K562 (cell line): Measurements from ENCODE around the gene NIFK. TPM values are rescaled to one million over a fixed set of nuclear protein-coding genes. Genes with fewer than 3 reads are reported as not detected.

Experiments
- BCLAF1 ChIP-seq, 2 experiments: fragments of 450-650 bp in 1 of 2; IDR thresholded peaks; 2 replicates each; pipeline ENCODE4 v1.6.1; 2011 to 2017; ENCODE audit warnings: low read depth in 2 of 2, antibody characterized with exemption in 1 of 2, borderline replicate concordance in 1 of 2, low read length in 1 of 2, mild to moderate bottlenecking in 1 of 2, mixed read lengths in 1 of 2; ENCODE audit not compliant: control insufficient read depth in 1 of 2
- FOXO4 ChIP-seq: fragments of 450-650 bp; formaldehyde crosslinking; IDR thresholded peaks from 2 replicates; pipeline ENCODE4 v1.4.0; 2020; ENCODE audit warnings: mild to moderate bottlenecking, moderate library complexity
- GATAD2B ChIP-seq: fragments of 450-650 bp; IDR thresholded peaks from 2 replicates; pipeline ENCODE4 v1.6.1; 2017; ENCODE audit warnings: mild to moderate bottlenecking, borderline replicate concordance
- MEIS2 ChIP-seq: fragments of 450-650 bp; IDR thresholded peaks from 2 replicates; pipeline ENCODE4 v1.6.1; 2014; ENCODE audit warnings: mild to moderate bottlenecking; ENCODE audit not compliant: partially characterized antibody
- MIER1 ChIP-seq: fragments of 450-650 bp; IDR thresholded peaks from 2 replicates; pipeline ENCODE4 v1.6.1; 2016; ENCODE audit warnings: antibody characterized with exemption, mild to moderate bottlenecking, low read depth
- MTF1 ChIP-seq: fragments of 250-450 bp; sonication (Bioruptor Pico); IDR thresholded peaks from 2 replicates; pipeline ENCODE4 v1.9.0; 2021; ENCODE audit warnings: moderate library complexity, mild to moderate bottlenecking, inconsistent platforms, borderline replicate concordance
- NR4A1 ChIP-seq, 2 experiments: fragments of 250-450 bp in 1 of 2; fragments of 450-650 bp in 1 of 2; sonication (Bioruptor Pico) in 1 of 2; IDR thresholded peaks; 2 replicates each; pipeline versions ENCODE4 v1.4.0 to v1.6.1; 2016 to 2020; ENCODE audit warnings: mild to moderate bottlenecking in 2 of 2, missing compliant biosample characterization in 1 of 2, missing genetic modification characterization in 1 of 2, moderate library complexity in 1 of 2
- POLR2AphosphoS2 ChIP-seq: IDR thresholded peaks from 2 replicates; pipeline ENCODE4 v1.6.1; 2012; ENCODE audit warnings: low read length, improper control_type of control experiment
- RBM22 ChIP-seq: fragments of 200-400 bp; formaldehyde crosslinking; IDR thresholded peaks from 2 replicates; pipeline ENCODE4 v1.6.1; 2018; ENCODE audit warnings: low read length, low read depth; ENCODE audit not compliant: poor library complexity, severe bottlenecking
- TRIM24 ChIP-seq, 2 experiments: fragments of 450-650 bp; IDR thresholded peaks; 2 replicates each; pipeline ENCODE4 v1.6.1; 2016
- ZFX ChIP-seq: sonication (generic); formaldehyde crosslinking; IDR thresholded peaks from 2 replicates; pipeline ENCODE4 v1.8.0; 2022; ENCODE audit warnings: mild to moderate bottlenecking, missing genetic modification reagents, moderate library complexity
- ZNF354B ChIP-seq: fragments of 250-450 bp; sonication (Bioruptor Pico); IDR thresholded peaks from 2 replicates; pipeline ENCODE4 v1.4.0; 2020
- ZNF695 ChIP-seq: fragments of 450-650 bp; formaldehyde crosslinking; IDR thresholded peaks from 2 replicates; pipeline ENCODE4 v1.4.0; 2020; ENCODE audit warnings: mild to moderate bottlenecking, moderate library complexity
- polyA plus RNA-seq, 8 experiments: library from polyadenylated mRNA; depleted of rRNA in 4 of 8; stranded (reverse) in 5 of 8; unstranded in 3 of 8; fragments of >200 nt; fragmentation: Nextera tagmentation in 2 of 8; fragmentation: Illumina TruSeq in 1 of 8; extraction: Ambion mirVana in 2 of 8; extraction: Trizol in 1 of 8; gene quantifications; 2 replicates each; pipeline versions ENCODE4 v1.2.1 to v1.2.3, GENCODE V29; 2011 to 2014; ENCODE audit warnings: inconsistent platforms in 1 of 8, missing spikeins in 1 of 8
- total RNA-seq, 7 experiments: library from RNA; depleted of rRNA in 6 of 7; stranded (reverse); fragments of >200 nt in 6 of 7; fragmentation: Illumina TruSeq in 2 of 7; extraction: Trizol in 2 of 7; gene quantifications; 2 replicates each; pipeline versions ENCODE4 v1.2.1 to v1.2.3, GENCODE V29; 2011 to 2021; ENCODE audit warnings: low replicate concordance in 1 of 7
- TF ChIP-seq, protein P1 (sequence below), 2 experiments: IDR thresholded peaks; 2 replicates each; pipeline ENCODE4 v1.6.1; 2011; ENCODE audit warnings: borderline replicate concordance in 1 of 2, control low read depth in 1 of 2, low read depth in 1 of 2, low read length in 1 of 2, mild to moderate bottlenecking in 1 of 2, mixed read lengths in 1 of 2, moderate library complexity in 1 of 2; ENCODE audit not compliant: insufficient read depth in 1 of 2, insufficient read length in 1 of 2, poor library complexity in 1 of 2, severe bottlenecking in 1 of 2; ENCODE audit errors: extremely low read depth in 1 of 2
- TF ChIP-seq, protein P2 (sequence below): sonication (generic); formaldehyde crosslinking; IDR thresholded peaks from 2 replicates; pipeline ENCODE4 v1.8.1; 2023; ENCODE audit warnings: mild to moderate bottlenecking, missing genetic modification reagents, moderate library complexity
- TF ChIP-seq, protein P3 (sequence below): fragments of 250-450 bp; sonication (Bioruptor Pico); IDR thresholded peaks from 2 replicates; pipeline ENCODE4 v1.5.0; 2021; ENCODE audit warnings: mild to moderate bottlenecking, borderline replicate concordance

Gene NIFK
- total and polyA plus RNA-seq, 9 of the 15 experiments (the other 6 are each of a cell fraction or from before 2014, with no cell fraction given) = 60.2 to 426 (median 183) TPM

DNA sequence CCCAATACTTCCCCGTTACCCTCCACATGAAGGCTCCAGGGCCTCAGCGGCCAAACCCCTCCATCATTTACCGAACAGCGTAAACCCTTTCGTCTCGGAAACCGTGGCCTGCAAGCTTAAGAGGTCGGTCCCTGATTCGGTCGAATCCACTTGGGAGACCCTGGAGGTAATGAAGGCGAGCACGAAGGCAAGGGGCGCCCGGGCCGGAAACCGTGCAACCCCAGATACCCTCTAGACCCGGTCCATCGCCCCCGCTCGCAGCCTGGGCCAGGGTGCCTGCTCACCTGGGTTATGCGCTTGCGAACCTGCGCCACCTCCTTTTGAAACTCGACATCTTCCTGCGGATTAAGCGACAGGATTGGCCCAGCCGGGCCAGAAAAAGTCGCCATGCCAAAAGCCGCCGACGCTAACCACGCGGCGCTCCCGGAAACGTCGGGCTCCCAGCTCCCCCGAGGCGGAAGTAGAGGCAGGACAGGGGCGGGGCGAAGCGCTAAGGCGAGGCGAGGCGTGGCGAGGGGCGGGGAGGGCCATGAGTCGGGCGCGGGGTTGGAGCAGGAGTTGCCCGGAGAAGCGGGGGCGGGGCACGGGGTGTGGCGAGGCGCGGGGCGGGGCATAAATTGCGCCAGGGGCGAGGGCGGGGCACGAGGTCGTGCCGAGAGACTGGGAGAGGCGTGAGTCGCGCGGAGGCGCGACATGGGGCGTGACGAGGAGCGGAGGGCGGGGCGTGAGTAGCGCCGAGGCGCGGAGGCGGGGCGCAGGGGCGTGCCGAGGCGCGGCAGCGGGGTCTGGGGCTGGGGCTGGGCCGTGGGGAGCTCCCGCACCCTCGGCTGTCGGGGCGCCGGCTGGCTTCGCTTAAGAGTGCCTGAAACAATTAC lies at the start of gene NIFK (continued):
- TF ChIP-seq, protein P1, sequence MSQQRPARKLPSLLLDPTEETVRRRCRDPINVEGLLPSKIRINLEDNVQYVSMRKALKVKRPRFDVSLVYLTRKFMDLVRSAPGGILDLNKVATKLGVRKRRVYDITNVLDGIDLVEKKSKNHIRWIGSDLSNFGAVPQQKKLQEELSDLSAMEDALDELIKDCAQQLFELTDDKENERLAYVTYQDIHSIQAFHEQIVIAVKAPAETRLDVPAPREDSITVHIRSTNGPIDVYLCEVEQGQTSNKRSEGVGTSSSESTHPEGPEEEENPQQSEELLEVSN (IDR thresholded peaks at IDR 0.05; ENCODE audit: borderline replicate concordance in 1 of 2, extremely low read depth in 1 of 2, insufficient read depth in 1 of 2, insufficient read length in 1 of 2, low read depth in 1 of 2, low read length in 1 of 2, poor library complexity in 1 of 2, severe bottlenecking in 1 of 2) = peak; percentile 41 to 66
- TF ChIP-seq MTF1 (CRISPR knock-in tag) (no peak), FOXO4 (CRISPR knock-in tag) (no peak), POLR2AphosphoS2 (no peak), RBM22 (no peak), BCLAF1 (IDR thresholded peaks at IDR 0.05; ENCODE audit: borderline replicate concordance in 1 of 2, control insufficient read depth in 1 of 2, low read depth in 2 of 2, low read length in 1 of 2) (no peak), GATAD2B (no peak), ZNF695 (CRISPR knock-in tag) (no peak), MEIS2 (no peak), NR4A1 (CRISPR knock-in tag; IDR thresholded peaks at IDR 0.05) (no peak), NR4A1 (tag; IDR thresholded peaks at IDR 0.05) (no peak), TRIM24 (IDR thresholded peaks at IDR 0.05) (peak in 1 of 2 experiments; percentile 71; a peak in 2 of 4 replicates), ZNF354B (CRISPR knock-in tag) (no peak), ZFX (CRISPR knock-in tag) (peak; percentile 39; the same call in 1 of the 2 replicates), MIER1 (no peak)
- TF ChIP-seq, protein P2, sequence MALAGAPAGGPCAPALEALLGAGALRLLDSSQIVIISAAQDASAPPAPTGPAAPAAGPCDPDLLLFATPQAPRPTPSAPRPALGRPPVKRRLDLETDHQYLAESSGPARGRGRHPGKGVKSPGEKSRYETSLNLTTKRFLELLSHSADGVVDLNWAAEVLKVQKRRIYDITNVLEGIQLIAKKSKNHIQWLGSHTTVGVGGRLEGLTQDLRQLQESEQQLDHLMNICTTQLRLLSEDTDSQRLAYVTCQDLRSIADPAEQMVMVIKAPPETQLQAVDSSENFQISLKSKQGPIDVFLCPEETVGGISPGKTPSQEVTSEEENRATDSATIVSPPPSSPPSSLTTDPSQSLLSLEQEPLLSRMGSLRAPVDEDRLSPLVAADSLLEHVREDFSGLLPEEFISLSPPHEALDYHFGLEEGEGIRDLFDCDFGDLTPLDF (CRISPR knock-in tag) = no peak
- TF ChIP-seq, protein P3, sequence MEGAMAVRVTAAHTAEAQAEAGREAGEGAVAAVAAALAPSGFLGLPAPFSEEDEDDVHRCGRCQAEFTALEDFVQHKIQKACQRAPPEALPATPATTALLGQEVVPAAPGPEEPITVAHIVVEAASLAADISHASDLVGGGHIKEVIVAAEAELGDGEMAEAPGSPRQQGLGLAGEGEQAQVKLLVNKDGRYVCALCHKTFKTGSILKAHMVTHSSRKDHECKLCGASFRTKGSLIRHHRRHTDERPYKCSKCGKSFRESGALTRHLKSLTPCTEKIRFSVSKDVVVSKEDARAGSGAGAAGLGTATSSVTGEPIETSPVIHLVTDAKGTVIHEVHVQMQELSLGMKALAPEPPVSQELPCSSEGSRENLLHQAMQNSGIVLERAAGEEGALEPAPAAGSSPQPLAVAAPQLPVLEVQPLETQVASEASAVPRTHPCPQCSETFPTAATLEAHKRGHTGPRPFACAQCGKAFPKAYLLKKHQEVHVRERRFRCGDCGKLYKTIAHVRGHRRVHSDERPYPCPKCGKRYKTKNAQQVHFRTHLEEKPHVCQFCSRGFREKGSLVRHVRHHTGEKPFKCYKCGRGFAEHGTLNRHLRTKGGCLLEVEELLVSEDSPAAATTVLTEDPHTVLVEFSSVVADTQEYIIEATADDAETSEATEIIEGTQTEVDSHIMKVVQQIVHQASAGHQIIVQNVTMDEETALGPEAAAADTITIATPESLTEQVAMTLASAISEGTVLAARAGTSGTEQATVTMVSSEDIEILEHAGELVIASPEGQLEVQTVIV (CRISPR knock-in tag) = no peak
